NCI-H128 (cell line): ENCODE measurements around the gene PGAP6.
A peak's percentile ranks its signal among the peaks of the same experiment; 100 is the strongest.
"Not testable (repeated sequence)": the region's sequence is repeated elsewhere in the genome, so short reads cannot be mapped to it uniquely, and the experiment has no call there.

ENCODE experiments used
- DNase-seq: peaks from one replicate; lab custom pipeline; 2025; ENCODE audit not compliant: unreplicated experiment; lab: John Stamatoyannopoulos, UW

The PGAP6 gene

GRCh38 chr16:379183-379960 lies 2.4 kb downstream of the PGAP6 start:
- peak; percentile 59 for DNase-seq

GRCh38 chr16:378821-379182 lies 3.0 kb downstream of the PGAP6 start:
- DNase-seq: no peak

- DNase-seq: not testable (repeated sequence)
Measured at GRCh38 chr16:378113-378820, 3.5 kb downstream of the PGAP6 start.

- DNase-seq: no peak
Measured at GRCh38 chr16:377419-377951, 4.3 kb downstream of the PGAP6 start.

- DNase-seq: no peak
Measured at GRCh38 chr16:376817-377418, 4.9 kb downstream of the PGAP6 start.

GRCh38 chr16:375927-376816 lies 5.6 kb downstream of the PGAP6 start:
- no peak for DNase-seq

GRCh38 chr16:375212-375611 lies 6.6 kb downstream of the PGAP6 start:
- DNase-seq: no peak

- DNase-seq: no peak
Measured at GRCh38 chr16:374616-374926, 7.2 kb downstream of the PGAP6 start.

- DNase-seq: no peak
Measured at GRCh38 chr16:373848-374615, 7.7 kb downstream of the PGAP6 start.

- DNase-seq: no peak
Measured at GRCh38 chr16:373020-373598, 8.7 kb downstream of the PGAP6 start.

GRCh38 chr16:372302-372983 lies 9.3 kb downstream of the PGAP6 start:
- DNase-seq: no peak

GRCh38 chr16:371515-372301 lies 10.1 kb downstream of the PGAP6 start:
- no peak for DNase-seq

GRCh38 chr16:370979-371514 lies 10.7 kb downstream of the PGAP6 start:
- DNase-seq: no peak

GRCh38 chr16:370443-370842 lies 11.3 kb downstream of the PGAP6 start, which contains the start of gene MRPL28:
Gene MRPL28, minus strand, starts transcription at chr16:370538. Its CDS starts 320 bp downstream, at chr16:370218.
- peak; percentile 58 for DNase-seq

- no peak for DNase-seq
Measured at GRCh38 chr16:369866-370436, 11.8 kb downstream of the PGAP6 start.

GRCh38 chr16:369275-369865 lies 12.4 kb downstream of the PGAP6 start:
- no peak for DNase-seq

GRCh38 chr16:368388-369158 lies 13.2 kb downstream of the PGAP6 start:
- no peak for DNase-seq
